ENCODE results near the gene SMCO1. TPM values are rescaled to one million over a fixed set of nuclear protein-coding genes. Genes with fewer than 3 reads are reported as not detected.
"Not testable (repeated sequence)": the region's sequence is repeated elsewhere in the genome, so short reads cannot be mapped to it uniquely, and the experiment has no call there.

SMCO1 gene
- total and polyA plus RNA-seq, 4 donors: not detected

DNA sequence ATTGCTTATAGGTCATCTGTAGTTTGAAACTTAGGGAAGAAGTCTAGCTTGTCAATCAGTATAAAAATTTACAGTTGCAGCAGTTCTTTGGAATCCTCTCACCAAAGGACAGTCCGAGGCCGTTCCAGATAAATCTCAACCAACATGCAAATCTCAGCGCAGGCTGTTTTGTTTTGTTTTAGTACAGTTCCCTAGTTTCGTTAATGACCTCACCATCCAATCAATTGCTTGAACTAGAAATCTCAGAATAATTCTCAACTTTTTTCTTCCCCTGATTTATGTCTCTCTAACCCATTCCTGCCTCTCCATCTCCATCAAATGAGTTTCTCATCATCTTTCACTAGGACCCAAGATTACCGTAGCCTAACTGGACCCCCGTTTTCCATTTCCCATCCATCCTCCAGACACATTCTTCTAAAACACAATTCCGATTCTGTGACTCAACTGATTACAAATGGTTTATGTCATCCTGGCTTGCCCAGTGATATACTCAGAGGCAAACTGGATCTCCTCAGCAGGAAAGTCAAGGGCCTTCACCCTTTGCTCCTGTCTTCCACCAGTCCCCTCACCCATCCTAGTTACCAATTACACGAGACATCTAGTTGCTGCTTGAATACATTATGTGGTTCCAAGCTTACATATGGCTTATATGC lies 1.3 kb downstream of the SMCO1 start:
- Histone ChIP-seq H3K27me3 (ENCODE audit: control insufficient read depth in 3 of 3, insufficient read depth in 3 of 3, low read length in 2 of 3) (no peaks in the 10 kb centered on the region), H3K9me3 (ENCODE audit: control insufficient read depth in 4 of 4, insufficient read depth in 3 of 4, low read length in 3 of 4) (peaks cover 0 to 13% (median 3%) of the 10 kb centered on the region in 4 donors), H3K9ac (ENCODE audit: insufficient read depth in 1 of 2, low read length in 2 of 2) (no peak overlapping the region), H3K36me3 (ENCODE audit: control insufficient read depth in 4 of 4, insufficient read depth in 4 of 4, low read length in 4 of 4) (no peaks in the 10 kb centered on the region), H3K27ac (ENCODE audit: low read depth in 1 of 2, low read length in 1 of 2) (peak overlapping the region in 1 of 2 donors; percentile 81), H3K4me3 (no peak overlapping the region), H3K4me1 (ENCODE audit: control insufficient read depth in 5 of 5, insufficient read depth in 5 of 5, low read length in 5 of 5) (no peaks in the 10 kb centered on the region)
- WGBS, 2 donors: 86 to 90% methylated on average over 8 of the region's 8 CpGs
- DNase-seq (no peak), ATAC-seq (ENCODE audit: insufficient read depth, low FRiP score) (no peak)
- TF ChIP-seq, protein P1, sequence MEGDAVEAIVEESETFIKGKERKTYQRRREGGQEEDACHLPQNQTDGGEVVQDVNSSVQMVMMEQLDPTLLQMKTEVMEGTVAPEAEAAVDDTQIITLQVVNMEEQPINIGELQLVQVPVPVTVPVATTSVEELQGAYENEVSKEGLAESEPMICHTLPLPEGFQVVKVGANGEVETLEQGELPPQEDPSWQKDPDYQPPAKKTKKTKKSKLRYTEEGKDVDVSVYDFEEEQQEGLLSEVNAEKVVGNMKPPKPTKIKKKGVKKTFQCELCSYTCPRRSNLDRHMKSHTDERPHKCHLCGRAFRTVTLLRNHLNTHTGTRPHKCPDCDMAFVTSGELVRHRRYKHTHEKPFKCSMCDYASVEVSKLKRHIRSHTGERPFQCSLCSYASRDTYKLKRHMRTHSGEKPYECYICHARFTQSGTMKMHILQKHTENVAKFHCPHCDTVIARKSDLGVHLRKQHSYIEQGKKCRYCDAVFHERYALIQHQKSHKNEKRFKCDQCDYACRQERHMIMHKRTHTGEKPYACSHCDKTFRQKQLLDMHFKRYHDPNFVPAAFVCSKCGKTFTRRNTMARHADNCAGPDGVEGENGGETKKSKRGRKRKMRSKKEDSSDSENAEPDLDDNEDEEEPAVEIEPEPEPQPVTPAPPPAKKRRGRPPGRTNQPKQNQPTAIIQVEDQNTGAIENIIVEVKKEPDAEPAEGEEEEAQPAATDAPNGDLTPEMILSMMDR (IDR thresholded peaks at IDR 0.05; ENCODE audit: control extremely low read depth, extremely low read depth): no peak

DNA sequence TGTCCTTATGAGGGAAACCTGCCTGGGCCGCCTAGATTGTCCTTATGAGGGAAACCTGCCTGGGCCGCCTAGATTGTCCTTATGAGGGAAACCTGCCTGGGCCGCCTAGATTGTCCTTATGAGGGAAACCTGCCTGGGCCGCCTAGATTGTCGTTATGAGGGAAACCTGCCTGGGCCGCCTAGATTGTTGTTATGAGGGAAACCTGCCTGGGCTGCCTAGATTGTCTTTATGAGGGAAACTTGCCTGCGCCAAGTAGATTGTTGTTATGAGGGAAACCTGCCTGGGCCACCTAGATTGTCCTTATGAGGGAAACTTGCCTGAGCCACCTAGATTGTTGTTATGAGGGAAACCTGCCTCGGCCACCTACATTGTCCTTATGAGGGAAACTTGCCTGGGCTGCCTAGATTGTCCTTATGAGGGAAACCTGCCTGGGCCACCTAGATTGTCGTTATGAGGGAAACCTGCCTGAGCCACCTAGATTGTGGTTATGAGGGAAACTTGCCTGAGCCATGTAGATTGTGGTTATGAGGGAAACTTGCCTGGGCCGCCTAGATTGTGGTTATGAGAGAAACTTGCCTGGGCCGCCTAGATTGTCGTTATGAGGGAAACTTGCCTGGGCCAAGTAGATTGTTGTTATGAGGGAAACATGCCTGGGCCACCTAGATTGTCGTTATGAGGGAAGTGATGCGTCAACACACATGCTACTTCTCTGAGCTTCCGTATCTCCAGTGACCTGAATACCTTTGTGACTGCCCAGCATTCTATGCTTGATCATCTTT lies 3.3 kb downstream of the SMCO1 start:
- not testable (repeated sequence) for DNase-seq; H3K4me3 ChIP-seq; H3K27ac ChIP-seq (ENCODE audit: low read depth in 1 of 2, low read length in 1 of 2); H3K9ac ChIP-seq (ENCODE audit: insufficient read depth in 1 of 2, low read length in 2 of 2); H3K27me3 ChIP-seq (ENCODE audit: control insufficient read depth in 3 of 3, insufficient read depth in 3 of 3, low read length in 2 of 3); H3K9me3 ChIP-seq (ENCODE audit: control insufficient read depth in 4 of 4, insufficient read depth in 3 of 4, low read length in 3 of 4); ATAC-seq (ENCODE audit: insufficient read depth, low FRiP score); H3K4me1 ChIP-seq (ENCODE audit: control insufficient read depth in 5 of 5, insufficient read depth in 5 of 5, low read length in 5 of 5); H3K36me3 ChIP-seq (ENCODE audit: control insufficient read depth in 4 of 4, insufficient read depth in 4 of 4, low read length in 4 of 4)
- WGBS, 2 donors: 71 to 85% methylated on average over 13 to 15 of the region's 15 CpGs

DNA sequence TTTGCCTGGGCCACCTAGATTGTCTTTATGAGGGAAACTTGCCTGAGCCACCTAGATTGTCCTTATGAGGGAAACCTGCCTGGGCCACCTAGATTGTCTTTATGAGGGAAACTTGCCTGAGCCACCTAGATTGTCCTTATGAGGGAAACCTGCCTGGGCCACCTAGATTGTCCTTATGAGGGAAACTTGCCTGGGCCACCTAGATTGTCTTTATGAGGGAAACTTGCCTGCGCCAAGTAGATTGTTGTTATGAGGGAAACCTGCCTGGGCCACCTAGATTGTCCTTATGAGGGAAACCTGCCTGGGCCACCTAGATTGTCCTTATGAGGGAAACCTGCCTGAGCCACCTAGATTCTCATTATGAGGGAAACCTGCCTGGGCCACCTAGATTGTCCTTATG lies 4.0 kb downstream of the SMCO1 start:
- not testable (repeated sequence) for H3K36me3 ChIP-seq (ENCODE audit: control insufficient read depth in 4 of 4, insufficient read depth in 4 of 4, low read length in 4 of 4); H3K4me3 ChIP-seq; ATAC-seq (ENCODE audit: insufficient read depth, low FRiP score); H3K9me3 ChIP-seq (ENCODE audit: control insufficient read depth in 4 of 4, insufficient read depth in 3 of 4, low read length in 3 of 4); H3K4me1 ChIP-seq (ENCODE audit: control insufficient read depth in 5 of 5, insufficient read depth in 5 of 5, low read length in 5 of 5); DNase-seq; H3K27ac ChIP-seq (ENCODE audit: low read depth in 1 of 2, low read length in 1 of 2); H3K9ac ChIP-seq (ENCODE audit: insufficient read depth in 1 of 2, low read length in 2 of 2); H3K27me3 ChIP-seq (ENCODE audit: control insufficient read depth in 3 of 3, insufficient read depth in 3 of 3, low read length in 2 of 3)
- 96% methylated on average over 1 of the region's 1 CpG for WGBS, 2 donors

DNA sequence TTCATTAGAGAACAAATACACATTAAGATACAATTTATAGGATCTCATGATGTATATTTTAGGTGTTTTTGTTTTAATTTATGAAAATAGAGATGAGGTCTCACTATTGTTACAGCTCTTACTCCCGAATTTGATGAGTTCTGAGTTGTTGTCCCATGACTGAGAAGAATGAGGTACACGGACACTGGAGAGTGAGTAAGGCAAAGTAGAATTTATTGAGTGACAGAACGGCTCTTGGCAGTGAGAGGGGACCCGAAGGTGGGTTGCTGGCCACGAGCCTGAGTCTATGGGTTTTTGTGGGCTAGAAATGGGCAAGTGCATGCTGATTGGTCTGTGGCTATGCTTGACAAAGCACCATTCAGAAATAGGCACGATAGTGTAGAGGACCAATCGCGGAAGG lies 8.5 kb downstream of the SMCO1 start:
- ATAC-seq (ENCODE audit: insufficient read depth, low FRiP score) (no peak), DNase-seq (no peak)
- Histone ChIP-seq H3K9me3 (ENCODE audit: control insufficient read depth in 4 of 4, insufficient read depth in 3 of 4, low read length in 3 of 4) (peaks cover 0 to 7% (median 3%) of the 10 kb centered on the region in 4 donors), H3K4me1 (ENCODE audit: control insufficient read depth in 5 of 5, insufficient read depth in 5 of 5, low read length in 5 of 5) (peaks cover 0 to under 1% (median 0%) of the 10 kb centered on the region in 5 donors), H3K4me3 (no peak overlapping the region), H3K27me3 (ENCODE audit: control insufficient read depth in 3 of 3, insufficient read depth in 3 of 3, low read length in 2 of 3) (no peaks in the 10 kb centered on the region), H3K9ac (ENCODE audit: insufficient read depth in 1 of 2, low read length in 2 of 2) (no peak overlapping the region), H3K27ac (ENCODE audit: low read depth in 1 of 2, low read length in 1 of 2) (no peak overlapping the region), H3K36me3 (ENCODE audit: control insufficient read depth in 4 of 4, insufficient read depth in 4 of 4, low read length in 4 of 4) (no peaks in the 10 kb centered on the region)
- TF ChIP-seq, protein P1 (IDR thresholded peaks at IDR 0.05; ENCODE audit: control extremely low read depth, extremely low read depth): no peak
- 91 to 96% methylated on average over 8 of the region's 8 CpGs for WGBS, 2 donors
